ENCODE results near the gene GUCD1. TPM values are rescaled to one million over a fixed set of nuclear protein-coding genes. Genes with fewer than 3 reads are reported as not detected.
A peak's percentile ranks its signal among the peaks of the same experiment; 100 is the strongest.
"Not testable (repeated sequence)": the region's sequence is repeated elsewhere in the genome, so short reads cannot be mapped to it uniquely, and the experiment has no call there.

Gene GUCD1
- total and polyA plus RNA-seq, 7 donors = 85.6 to 301 (median 98.6) TPM

DNA sequence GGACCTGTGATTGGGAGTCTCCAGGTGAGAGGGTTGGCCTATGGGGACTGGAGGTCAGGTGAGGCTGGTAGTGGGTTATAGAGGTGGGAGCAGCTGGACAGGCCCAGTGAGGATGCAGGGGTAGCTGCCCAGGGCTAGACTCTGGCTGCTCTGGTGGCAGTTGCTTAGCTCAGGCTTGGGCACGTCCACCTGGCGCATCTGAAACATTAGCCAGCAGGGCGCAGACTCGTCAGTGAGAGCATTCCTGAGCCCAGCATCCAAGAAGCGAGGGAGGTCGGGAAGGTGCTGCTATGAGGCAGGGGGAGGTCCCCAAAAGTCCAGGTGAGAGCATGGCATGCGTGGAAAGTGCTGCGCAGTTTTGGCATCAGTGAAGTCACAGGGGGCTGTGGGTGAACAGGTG, 44.6 kb upstream of the GUCD1 start:
- TF ChIP-seq POLR2AphosphoS5 (IDR thresholded peaks at IDR 0.05) = no peak
- no peak for TF ChIP-seq EP300 (IDR thresholded peaks at IDR 0.05)
- TF ChIP-seq POLR2A (IDR thresholded peaks at IDR 0.05) = no peak
- TF ChIP-seq, protein P1, sequence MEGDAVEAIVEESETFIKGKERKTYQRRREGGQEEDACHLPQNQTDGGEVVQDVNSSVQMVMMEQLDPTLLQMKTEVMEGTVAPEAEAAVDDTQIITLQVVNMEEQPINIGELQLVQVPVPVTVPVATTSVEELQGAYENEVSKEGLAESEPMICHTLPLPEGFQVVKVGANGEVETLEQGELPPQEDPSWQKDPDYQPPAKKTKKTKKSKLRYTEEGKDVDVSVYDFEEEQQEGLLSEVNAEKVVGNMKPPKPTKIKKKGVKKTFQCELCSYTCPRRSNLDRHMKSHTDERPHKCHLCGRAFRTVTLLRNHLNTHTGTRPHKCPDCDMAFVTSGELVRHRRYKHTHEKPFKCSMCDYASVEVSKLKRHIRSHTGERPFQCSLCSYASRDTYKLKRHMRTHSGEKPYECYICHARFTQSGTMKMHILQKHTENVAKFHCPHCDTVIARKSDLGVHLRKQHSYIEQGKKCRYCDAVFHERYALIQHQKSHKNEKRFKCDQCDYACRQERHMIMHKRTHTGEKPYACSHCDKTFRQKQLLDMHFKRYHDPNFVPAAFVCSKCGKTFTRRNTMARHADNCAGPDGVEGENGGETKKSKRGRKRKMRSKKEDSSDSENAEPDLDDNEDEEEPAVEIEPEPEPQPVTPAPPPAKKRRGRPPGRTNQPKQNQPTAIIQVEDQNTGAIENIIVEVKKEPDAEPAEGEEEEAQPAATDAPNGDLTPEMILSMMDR (IDR thresholded peaks at IDR 0.05) = no peak
- DNase-seq = peak; percentile 57
- Histone ChIP-seq H3K27ac (no peak overlapping the region), H3K4me1 (peaks cover 0 to 20% (median 17%) of the 10 kb centered on the region in 4 donors), H3K27me3 (no peaks in the 10 kb centered on the region), H3K4me3 (no peak overlapping the region), H3K36me3 (no peaks in the 10 kb centered on the region), H3K9me3 (no peaks in the 10 kb centered on the region)
- intact Hi-C loops (cut with DNase I) = no loop called here
- 80 to 93% methylated on average over 8 of the region's 8 CpGs for whole genome bisulfite sequencing, 2 donors

DNA sequence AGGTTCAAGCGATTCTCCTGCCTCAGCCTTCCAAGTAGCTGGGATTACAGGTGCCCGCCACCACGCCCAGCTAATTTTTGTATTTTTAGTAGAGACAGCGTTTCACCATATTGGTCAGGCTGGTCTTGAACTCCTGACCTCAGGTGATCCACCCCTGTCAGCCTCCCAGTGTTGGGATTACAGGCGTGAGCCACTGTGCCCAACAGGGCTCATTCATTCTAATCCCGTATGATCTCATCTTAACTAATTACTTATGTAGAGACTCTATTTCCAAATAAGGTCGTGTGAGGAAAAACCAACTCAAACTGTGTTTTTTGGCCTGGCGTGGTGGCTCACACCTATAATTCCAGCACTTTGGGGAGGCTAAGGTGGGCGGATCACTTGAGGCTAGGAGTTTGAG, 42.1 kb upstream of the GUCD1 start:
- H3K4me3 ChIP-seq; H3K27me3 ChIP-seq; H3K36me3 ChIP-seq; H3K27ac ChIP-seq; intact Hi-C loops (cut with DNase I); H3K9me3 ChIP-seq: not testable (repeated sequence)
- DNase-seq = peak; percentile 22
- H3K4me1 ChIP-seq = peaks cover 0 to 21% (median 12%) of the 10 kb centered on the region in 4 donors
- 85 to 94% methylated on average over 9 of the region's 9 CpGs for WGBS, 2 donors

DNA sequence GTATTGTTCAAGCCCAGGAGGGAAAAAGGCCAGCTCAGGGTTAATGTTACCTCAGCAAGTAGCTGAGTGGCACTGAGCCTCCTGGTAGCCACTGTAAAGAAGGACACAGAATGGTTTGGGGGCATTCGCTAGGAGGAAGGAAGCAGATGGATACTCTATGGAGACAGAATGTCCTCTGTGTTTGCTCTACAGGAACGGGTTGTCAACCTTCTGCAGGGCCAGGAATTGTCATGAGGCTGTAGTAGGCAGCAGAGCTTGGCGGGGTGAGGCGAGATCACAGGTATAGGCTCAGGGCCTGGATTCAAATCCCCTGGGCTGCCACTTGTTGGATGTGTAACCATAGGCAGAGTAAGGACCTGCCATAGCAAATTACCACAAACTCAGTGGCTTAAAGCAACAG, 40.9 kb upstream of the GUCD1 start:
- WGBS, 2 donors = 92 to 96% methylated on average over 4 of the region's 4 CpGs
- TF ChIP-seq, protein P1 (IDR thresholded peaks at IDR 0.05) = no peak
- TF ChIP-seq EP300 (IDR thresholded peaks at IDR 0.05) (no peak), POLR2AphosphoS5 (IDR thresholded peaks at IDR 0.05) (no peak), POLR2A (IDR thresholded peaks at IDR 0.05) (no peak)

DNA sequence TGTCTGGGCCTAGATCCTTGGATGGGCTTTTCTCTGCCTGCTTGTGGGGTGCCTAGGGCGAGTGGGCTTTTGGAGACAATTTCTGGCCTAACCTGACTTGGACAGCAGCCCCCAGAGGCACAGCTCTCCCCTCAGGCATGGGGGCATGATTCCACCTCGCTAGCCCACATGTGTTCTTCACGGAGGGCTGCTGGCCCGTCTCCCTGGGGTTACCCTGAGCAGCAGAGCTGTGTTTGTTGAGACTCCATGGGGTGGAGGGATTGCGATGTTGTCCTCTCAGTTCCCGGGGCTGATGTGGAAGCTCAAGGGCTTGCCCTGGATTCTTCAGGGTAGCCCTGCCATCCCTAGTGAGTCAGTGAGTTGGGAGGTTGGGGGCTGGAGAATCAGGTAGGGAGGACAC, 40.3 kb upstream of the GUCD1 start:
- Histone ChIP-seq H3K4me3 (no peak overlapping the region), H3K36me3 (no peaks in the 10 kb centered on the region), H3K27ac (no peak overlapping the region), H3K4me1 (peaks cover 0 to 21% (median 12%) of the 10 kb centered on the region in 4 donors), H3K9me3 (no peaks in the 10 kb centered on the region), H3K27me3 (no peaks in the 10 kb centered on the region)
- 94% methylated on average over 6 of the region's 6 CpGs for WGBS, 2 donors
- TF ChIP-seq EP300 (IDR thresholded peaks at IDR 0.05) (no peak), POLR2A (IDR thresholded peaks at IDR 0.05) (no peak), POLR2AphosphoS5 (IDR thresholded peaks at IDR 0.05) (no peak)
- TF ChIP-seq, protein P1 (IDR thresholded peaks at IDR 0.05) = no peak
- no peak for DNase-seq
- intact Hi-C loops (cut with DNase I) = no loop called here

More for the DNA sequence above, 40.9 kb upstream of the GUCD1 start:
- H3K27me3 ChIP-seq = no peaks in the 10 kb centered on the region
- intact Hi-C loops (cut with DNase I) = no loop called here
- H3K36me3 ChIP-seq = no peaks in the 10 kb centered on the region
- DNase-seq = peak; percentile 46
- H3K4me1 ChIP-seq = peaks cover 0 to 21% (median 12%) of the 10 kb centered on the region in 4 donors
- no peaks in the 10 kb centered on the region for H3K9me3 ChIP-seq
- no peak overlapping the region for H3K4me3 ChIP-seq
- H3K27ac ChIP-seq = no peak overlapping the region

DNA sequence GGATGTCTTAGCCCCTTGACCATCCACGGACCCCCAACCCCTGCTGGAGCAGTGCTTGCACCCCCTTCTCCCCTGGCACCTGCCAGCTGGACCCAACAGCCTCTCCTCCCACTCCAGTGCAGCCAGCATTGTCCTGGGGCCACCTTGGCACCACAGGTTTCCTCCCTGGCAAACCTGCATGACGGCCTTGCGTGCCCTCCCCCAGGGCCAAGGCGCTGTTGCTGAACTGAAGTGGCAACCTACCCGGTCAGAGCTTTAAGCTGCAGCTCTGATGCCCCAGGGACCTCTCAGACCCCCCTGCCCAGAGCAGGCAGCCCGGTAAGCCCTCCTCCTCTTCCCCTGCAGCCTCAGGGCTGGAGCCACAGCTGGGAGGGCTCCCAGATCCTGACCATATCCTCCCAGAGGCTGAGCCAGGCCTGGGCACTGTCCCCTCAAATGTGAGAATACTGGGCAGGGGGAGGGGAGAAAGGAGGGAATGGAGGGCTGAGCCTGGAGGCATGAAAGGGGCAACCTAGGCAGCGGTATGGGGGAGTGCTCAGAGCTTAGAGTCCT, 39.7 kb upstream of the GUCD1 start:
- Histone ChIP-seq H3K4me1 (peaks cover 0 to 21% (median 12%) of the 10 kb centered on the region in 4 donors), H3K27me3 (no peaks in the 10 kb centered on the region), H3K27ac (no peak overlapping the region), H3K36me3 (peaks cover 0 to under 1% (median 0%) of the 10 kb centered on the region in 4 donors), H3K9me3 (no peaks in the 10 kb centered on the region), H3K4me3 (no peak overlapping the region)
- intact Hi-C loops (cut with DNase I) = no loop called here
- WGBS, 2 donors = 58 to 81% methylated on average over 7 of the region's 7 CpGs
- no peak for DNase-seq
- no peak for TF ChIP-seq EP300 (IDR thresholded peaks at IDR 0.05)
- TF ChIP-seq POLR2AphosphoS5 (IDR thresholded peaks at IDR 0.05) = no peak
- TF ChIP-seq POLR2A (IDR thresholded peaks at IDR 0.05) = no peak
- TF ChIP-seq, protein P1 (IDR thresholded peaks at IDR 0.05) = no peak
